Neural progenitor cell (in vitro differentiated cells): ENCODE data around the gene NOMO2. TPM values are rescaled to one million over a fixed set of nuclear protein-coding genes. Genes with fewer than 3 reads are reported as not detected.
"Not testable (repeated sequence)": the region's sequence is repeated elsewhere in the genome, so short reads cannot be mapped to it uniquely, and the experiment has no call there.

Experiments used
- DNase-seq: peaks from one replicate; pipeline ENCODE4 v3.0.0-alpha.2; 2016; ENCODE audit warnings: low spot score
- H2AFZ ChIP-seq: fragments of 200-600 bp; sonication (generic); replicated peaks from 2 replicates; pipeline ENCODE4 v1.6.1; 2016; ENCODE audit warnings: antibody characterized with exemption
- H3F3A ChIP-seq: fragments of 200-600 bp; sonication (generic); 2 replicates; pipeline ENCODE4 v1.6.1; 2016; ENCODE audit warnings: antibody characterized with exemption, low read depth
- H3K27ac ChIP-seq: fragments of 200-600 bp; sonication (generic); 2 replicates; pipeline ENCODE4 v1.5.1; 2016; ENCODE audit warnings: mild to moderate bottlenecking
- H3K27me3 ChIP-seq: fragments of 200-600 bp; sonication (generic); 2 replicates; pipeline ENCODE4 v1.6.1; 2016; ENCODE audit warnings: mild to moderate bottlenecking, moderate library complexity
- H3K36me3 ChIP-seq: fragments of 200-600 bp; sonication (generic); 2 replicates; pipeline ENCODE4 v1.5.1; 2016
- H3K4me1 ChIP-seq: fragments of 200-600 bp; sonication (generic); 2 replicates; pipeline ENCODE4 v1.6.1; 2016; ENCODE audit warnings: mixed run types
- H3K4me2 ChIP-seq: fragments of 200-600 bp; sonication (generic); 2 replicates; pipeline ENCODE4 v1.6.1; 2016
- H3K4me3 ChIP-seq: fragments of 200-600 bp; sonication (generic); 2 replicates; pipeline ENCODE4 v1.5.1; 2016
- H3K79me2 ChIP-seq: fragments of 200-600 bp; sonication (generic); 2 replicates; pipeline ENCODE4 v1.6.1; 2016; ENCODE audit warnings: low read depth
- H3K9ac ChIP-seq: fragments of 200-600 bp; sonication (generic); 2 replicates; pipeline ENCODE4 v1.6.1; 2016
- H3K9me3 ChIP-seq: fragments of 200-600 bp; sonication (generic); 2 replicates; pipeline ENCODE4 v1.5.1; 2016; ENCODE audit warnings: low read depth
- H4K20me1 ChIP-seq: fragments of 200-600 bp; sonication (generic); 2 replicates; pipeline ENCODE4 v1.6.1; 2016; ENCODE audit warnings: low read depth
- H3K27ac Mint-ChIP-seq: 3 replicates; pipeline ENCODE4 v1.8.0; 2021; ENCODE audit warnings: mixed read lengths
- H3K27me3 Mint-ChIP-seq: 2 replicates; pipeline ENCODE4 v1.8.0; 2022; ENCODE audit warnings: low read depth, mild to moderate bottlenecking, inconsistent platforms, moderate library complexity, mixed read lengths; ENCODE audit not compliant: insufficient read depth
- H3K36me3 Mint-ChIP-seq: 3 replicates; pipeline ENCODE4 v1.8.0; 2021; ENCODE audit warnings: mixed read lengths
- H3K4me1 Mint-ChIP-seq: 3 replicates; pipeline ENCODE4 v1.8.0; 2021; ENCODE audit warnings: mixed read lengths
- H3K4me3 Mint-ChIP-seq: 3 replicates; pipeline ENCODE4 v1.8.0; 2021; ENCODE audit warnings: mild to moderate bottlenecking, moderate library complexity, mixed read lengths
- H3K9me3 Mint-ChIP-seq: 3 replicates; pipeline ENCODE4 v1.8.0; 2020; ENCODE audit warnings: mixed read lengths
- microRNA-seq: library from miRNA; unstranded; fragments of <30 nt; microRNA quantifications from one replicate; pipeline ENCODE4, GENCODE V29; 2016
- small RNA-seq: library from RNA; depleted of rRNA; stranded (forward); fragments of <200 nt; gene quantifications from one replicate; pipeline ENCODE3, GENCODE V24; 2015
- total RNA-seq: library from RNA; depleted of rRNA; stranded (reverse); fragments of >200 nt; gene quantifications from 2 replicates; pipeline ENCODE4 v1.2.3, GENCODE V29; 2015; ENCODE audit warnings: low replicate concordance

The NOMO2 gene
- total RNA-seq, 1 donor from 2014 or later, result 52.2 TPM

- H3K27ac ChIP-seq, H3K27me3 ChIP-seq, H3K9me3 ChIP-seq, H3K36me3 Mint-ChIP-seq, H3K36me3 ChIP-seq, H3K27me3 Mint-ChIP-seq, H3K4me3 Mint-ChIP-seq, H4K20me1 ChIP-seq, H3K9me3 Mint-ChIP-seq, H3F3A ChIP-seq, H3K9ac ChIP-seq, H3K27ac Mint-ChIP-seq, H3K4me1 Mint-ChIP-seq, H3K4me2 ChIP-seq, H2AFZ ChIP-seq, H3K4me3 ChIP-seq, H3K4me1 ChIP-seq, H3K79me2 ChIP-seq, DNase-seq: not testable (repeated sequence)
These were observed 175.4 kb downstream of the NOMO2 start for GRCh38 chr16:18386517-18386916.

GRCh38 chr16:18385285-18385684 is 176.6 kb downstream of the NOMO2 start:
- not testable (repeated sequence) for H3K4me3 Mint-ChIP-seq, H3K36me3 ChIP-seq, H3K9me3 ChIP-seq, H3K9ac ChIP-seq, H3K27me3 Mint-ChIP-seq, H3K27ac ChIP-seq, H3K4me1 Mint-ChIP-seq, H3K4me1 ChIP-seq, H3K79me2 ChIP-seq, H3K9me3 Mint-ChIP-seq, H3F3A ChIP-seq, DNase-seq, H3K27me3 ChIP-seq, H3K4me3 ChIP-seq, H3K36me3 Mint-ChIP-seq, H2AFZ ChIP-seq, H3K4me2 ChIP-seq, H3K27ac Mint-ChIP-seq, H4K20me1 ChIP-seq

GRCh38 chr16:18384869-18385268 is 177.0 kb downstream of the NOMO2 start:
- not testable (repeated sequence) for H3K9me3 Mint-ChIP-seq, H3K27ac Mint-ChIP-seq, DNase-seq, H3K36me3 ChIP-seq, H3K4me3 ChIP-seq, H3K27me3 Mint-ChIP-seq, H3K4me3 Mint-ChIP-seq, H2AFZ ChIP-seq, H3K4me1 ChIP-seq, H3K4me1 Mint-ChIP-seq, H3K9ac ChIP-seq, H3K4me2 ChIP-seq, H3K27ac ChIP-seq, H3K79me2 ChIP-seq, H3K27me3 ChIP-seq, H3K9me3 ChIP-seq, H4K20me1 ChIP-seq, H3K36me3 Mint-ChIP-seq, H3F3A ChIP-seq

- H3K9me3 ChIP-seq, H3K4me2 ChIP-seq, H3K36me3 ChIP-seq, DNase-seq, H3K4me3 ChIP-seq, H3K79me2 ChIP-seq, H3K4me1 ChIP-seq, H3K9me3 Mint-ChIP-seq, H3F3A ChIP-seq, H2AFZ ChIP-seq, H3K36me3 Mint-ChIP-seq, H3K27ac ChIP-seq, H3K27ac Mint-ChIP-seq, H3K9ac ChIP-seq, H4K20me1 ChIP-seq, H3K27me3 ChIP-seq, H3K4me3 Mint-ChIP-seq, H3K27me3 Mint-ChIP-seq, H3K4me1 Mint-ChIP-seq: not testable (repeated sequence)
These were observed 177.7 kb downstream of the NOMO2 start for GRCh38 chr16:18384098-18384636.

- not testable (repeated sequence) for H3K27ac ChIP-seq, H3K4me2 ChIP-seq, H3K4me1 Mint-ChIP-seq, H3K27ac Mint-ChIP-seq, H3K79me2 ChIP-seq, H3K36me3 ChIP-seq, DNase-seq, H3K27me3 Mint-ChIP-seq, H3K27me3 ChIP-seq, H3F3A ChIP-seq, H3K9me3 Mint-ChIP-seq, H3K4me1 ChIP-seq, H2AFZ ChIP-seq, H3K9me3 ChIP-seq, H3K9ac ChIP-seq, H4K20me1 ChIP-seq, H3K4me3 ChIP-seq, H3K4me3 Mint-ChIP-seq, H3K36me3 Mint-ChIP-seq
These were observed 179.2 kb downstream of the NOMO2 start for GRCh38 chr16:18382696-18383095.

Small RNA genes within 50 kb of the gene (microRNA-seq; reads per million reads assigned to microRNA genes)
- gene MIR3179-3 (not detected), gene MIR3179-4 (not detected), gene MIR3180-3 (not detected), gene MIR3670-3 (not detected), gene MIR3670-4 (not detected), gene MIR6770-3 (not detected)

Small RNA genes within 50 kb of the gene (small RNA-seq; reads per million reads assigned to genes)
- gene MIR3179-3 (not detected), gene MIR3179-4 (not detected), gene MIR3180-3 (not detected), gene MIR3670-3 (not detected), gene MIR3670-4 (not detected), gene MIR6770-3 (not detected), gene RF00019 (not detected)

Other genes with a start within 250 kb of the NOMO2 start
- gene NPIPA8, start 225.4 kb downstream of the NOMO2 start, total RNA-seq, result not detected in 2 replicates
- 3,933 and 4,863 TPM in 2 replicates for gene RPS15A, start 228.2 kb upstream of the NOMO2 start, total RNA-seq
- gene ARL6IP1, start 239.5 kb upstream of the NOMO2 start, total RNA-seq, result 777 and 813 TPM in 2 replicates